ENCODE results near the gene RAB37. TPM values are rescaled to one million over a fixed set of nuclear protein-coding genes. Genes with fewer than 3 reads are reported as not detected.

Gene RAB37
- polyA plus RNA-seq, 1 of the 3 experiments (the other 2 are of a cell fraction) = 0.25 TPM

GRCh38 chr17:74738051-74738996 lies 1.3 kb downstream of the RAB37 start (continued):
- no peak for TF ChIP-seq YY1 (IDR thresholded peaks at IDR 0.05; ENCODE audit: low read depth)
- TF ChIP-seq PBX3 (IDR thresholded peaks at IDR 0.05) = no peak

GRCh38 chr17:74739227-74739831 lies 2.3 kb downstream of the RAB37 start:
- Histone ChIP-seq H3K4me2 (no peak overlapping the region), H2AFZ (ENCODE audit: low read depth) (no peak overlapping the region), H4K20me1 (ENCODE audit: insufficient read depth) (no peaks in the 10 kb centered on the region), H3K27ac (ENCODE audit: low read depth in 2 of 2, low read length in 1 of 2) (no peak overlapping the region), H3K9ac (no peak overlapping the region), H3K36me3 (replicated peaks in 1 of 2; ENCODE audit: control insufficient read depth in 1 of 2, insufficient read depth in 2 of 2, low read length in 1 of 2) (no peaks in the 10 kb centered on the region), H3K27me3 (ENCODE audit: insufficient read depth) (peaks cover 50% of the 10 kb centered on the region), H3K79me2 (ENCODE audit: insufficient read depth) (no peaks in the 10 kb centered on the region), H3K9me3 (no peaks in the 10 kb centered on the region), H3K4me3 (ENCODE audit: low read depth in 2 of 2, low read length in 1 of 2) (no peak overlapping the region), H3K4me1 (ENCODE audit: control insufficient read depth in 1 of 2, insufficient read depth in 2 of 2, low read depth in 1 of 2, low read length in 1 of 2) (no peaks in the 10 kb centered on the region; a peak in 1 of 4 replicates), H3F3A (replicated peaks; ENCODE audit: insufficient read depth) (peaks cover 4% of the 10 kb centered on the region), H3K9me2 (no peaks in the 10 kb centered on the region)
- ChIA-PET CTCF (interaction anchor here (0.7 to 8.2 kb wide), 14 partner anchors 30 to 360 kb away, joined by 3 to 301 read pairs (median 10); partner anchors contain the start of genes CD300H and CD300LD), POLR2A (no interaction called here)
- WGBS (ENCODE audit: low lambda C conversion rate) = 67% methylated on average over 12 of the region's 12 CpGs
- TF ChIP-seq SIN3A (IDR thresholded peaks at IDR 0.05; ENCODE audit: borderline replicate concordance, low read depth, low read length) (no peak), MEF2A (IDR thresholded peaks at IDR 0.05; ENCODE audit: borderline replicate concordance, low read depth) (no peak), RAD21 (IDR thresholded peaks at IDR 0.05; ENCODE audit: low read length) (no peak), NFIC (IDR thresholded peaks at IDR 0.05; ENCODE audit: borderline replicate concordance) (no peak), RCOR1 (IDR thresholded peaks at IDR 0.05; ENCODE audit: low read length) (no peak), JUND (IDR thresholded peaks at IDR 0.05) (no peak), USF1 (IDR thresholded peaks at IDR 0.05; ENCODE audit: borderline replicate concordance, low read depth) (no peak), USF2 (IDR thresholded peaks at IDR 0.05; ENCODE audit: borderline replicate concordance, low read depth, low read length) (no peak), TEAD4 (IDR thresholded peaks at IDR 0.05; ENCODE audit: borderline replicate concordance, insufficient read depth) (no peak), EZH2phosphoT487 (IDR thresholded peaks at IDR 0.05; ENCODE audit: borderline replicate concordance, low read depth) (no peak), MXI1 (IDR thresholded peaks at IDR 0.05; ENCODE audit: low read depth, low read length) (no peak)
- no peak for DNase-seq

Data from SK-N-SH (cell line).